HepG2 (cell line): ENCODE results near the gene LLGL2. TPM values are rescaled to one million over a fixed set of nuclear protein-coding genes. Genes with fewer than 3 reads are reported as not detected.

Experiments used
- BATF2 ChIP-seq: sonication (generic); formaldehyde crosslinking; IDR thresholded peaks from 2 replicates; pipeline ENCODE4 v1.8.0; 2022; ENCODE audit warnings: mild to moderate bottlenecking, missing genetic modification reagents, moderate library complexity
- CBX2 ChIP-seq, 2 experiments: fragments of 200-600 bp in 1 of 2; sonication (generic); formaldehyde crosslinking in 1 of 2; IDR thresholded peaks; 2 replicates each; pipeline versions ENCODE4 v1.7.0 to v1.8.1; 2018 to 2022; ENCODE audit warnings: low read depth in 2 of 2, low read length in 1 of 2, mild to moderate bottlenecking in 1 of 2, missing genetic modification reagents in 1 of 2
- FIP1L1 ChIP-seq: fragments of 200-400 bp; formaldehyde crosslinking; IDR thresholded peaks from 2 replicates; pipeline ENCODE4 v1.6.1; 2018; ENCODE audit warnings: low read depth, mild to moderate bottlenecking, low read length, moderate library complexity, borderline replicate concordance; ENCODE audit not compliant: insufficient read depth
- GPBP1L1 ChIP-seq: sonication (generic); formaldehyde crosslinking; IDR thresholded peaks from 2 replicates; pipeline ENCODE4 v1.5.0; 2020; ENCODE audit warnings: mild to moderate bottlenecking, missing genetic modification reagents
- KLF12 ChIP-seq: sonication (generic); formaldehyde crosslinking; IDR thresholded peaks from 2 replicates; pipeline ENCODE4 v1.4.0; 2020; ENCODE audit warnings: missing genetic modification reagents, borderline replicate concordance
- MED1 ChIP-seq: sonication (generic); formaldehyde crosslinking; IDR thresholded peaks from 2 replicates; pipeline ENCODE4 v1.4.0; 2020; ENCODE audit warnings: missing genetic modification reagents
- PRDM10 ChIP-seq: sonication (generic); formaldehyde crosslinking; IDR thresholded peaks from 2 replicates; pipeline ENCODE4 v1.4.0; 2020; ENCODE audit warnings: low read depth, missing genetic modification reagents
- RAD51 ChIP-seq: fragments of 450-650 bp; IDR thresholded peaks from 2 replicates; pipeline ENCODE4 v1.6.1; 2016; ENCODE audit warnings: borderline replicate concordance
- RORA ChIP-seq: sonication (generic); formaldehyde crosslinking; IDR thresholded peaks from 2 replicates; pipeline ENCODE4 v1.5.0; 2020; ENCODE audit warnings: mild to moderate bottlenecking, missing genetic modification reagents, moderate library complexity
- ZFAT ChIP-seq: sonication (generic); formaldehyde crosslinking; conservative IDR thresholded peaks from 2 replicates; pipeline ENCODE4 v1.8.1; 2023; ENCODE audit warnings: missing genetic modification reagents, inconsistent platforms
- ZNF138 ChIP-seq: sonication (generic); formaldehyde crosslinking; IDR thresholded peaks from 2 replicates; pipeline ENCODE4 v1.5.0; 2020; ENCODE audit warnings: mild to moderate bottlenecking, low read depth, missing genetic modification reagents
- ZNF142 ChIP-seq: sonication (generic); formaldehyde crosslinking; IDR thresholded peaks from 2 replicates; pipeline ENCODE4 v1.4.0; 2020; ENCODE audit warnings: missing genetic modification reagents
- ZNF235 ChIP-seq: sonication (generic); formaldehyde crosslinking; IDR thresholded peaks from 2 replicates; pipeline ENCODE4 v1.8.1; 2023; ENCODE audit warnings: mild to moderate bottlenecking, missing genetic modification reagents, borderline replicate concordance
- ZNF547 ChIP-seq: sonication (generic); formaldehyde crosslinking; IDR thresholded peaks from 2 replicates; pipeline ENCODE4 v1.5.1; 2020; ENCODE audit warnings: mild to moderate bottlenecking, missing genetic modification reagents
- ZNF607 ChIP-seq: sonication (generic); formaldehyde crosslinking; IDR thresholded peaks from 2 replicates; pipeline ENCODE4 v1.5.1; 2020; ENCODE audit warnings: missing genetic modification reagents, mild to moderate bottlenecking, borderline replicate concordance
- ZNF75D ChIP-seq: sonication (generic); formaldehyde crosslinking; IDR thresholded peaks from 2 replicates; pipeline ENCODE4 v1.8.1; 2023; ENCODE audit warnings: missing genetic modification reagents, mild to moderate bottlenecking, borderline replicate concordance
- polyA plus RNA-seq, 8 experiments: library from polyadenylated mRNA; depleted of rRNA in 3 of 8; stranded (reverse) in 7 of 8; unstranded in 1 of 8; fragments of >200 nt; fragmentation: Illumina TruSeq in 4 of 8; extraction: Trizol in 4 of 8; gene quantifications; 2 replicates each; pipeline versions ENCODE4 v1.2.1 to v1.2.3, GENCODE V29; 2011 to 2016; ENCODE audit warnings: low read depth in 4 of 8, missing spikeins in 1 of 8, mixed read lengths in 1 of 8; ENCODE audit not compliant: insufficient read depth in 1 of 8
- total RNA-seq, 5 experiments: library from RNA; depleted of rRNA; stranded (reverse); fragments of >200 nt; fragmentation: Illumina TruSeq; extraction: Trizol; gene quantifications; 2 replicates each; pipeline ENCODE4 v1.2.3, GENCODE V29; 2016; ENCODE audit warnings: low read depth in 1 of 5

LLGL2 gene
- total and polyA plus RNA-seq, 2 of the 13 experiments (the other 11 are each of a cell fraction or from before 2014, with no cell fraction given): 83.0 to 86.7 TPM

- TF ChIP-seq ZNF547 (0 out of 2 replicates have a peak, but pooled peaks have one; percentile 33), RAD51 (no peak), MED1 (CRISPR knock-in tag) (peak; percentile 18; the same call in 1 of the 2 replicates), ZNF235 (CRISPR knock-in tag) (no peak), KLF12 (no peak), ZFAT (CRISPR knock-in tag) (no peak), ZNF607 (CRISPR knock-in tag) (peak; percentile 32; the same call in 1 of the 2 replicates), FIP1L1 (no peak), ZNF138 (CRISPR knock-in tag) (peak; percentile 63; the same call in 1 of the 2 replicates), CBX2 (IDR thresholded peaks at IDR 0.05; ENCODE audit: low read depth, low read length) (no peak), CBX2 (CRISPR knock-in tag; IDR thresholded peaks at IDR 0.05; ENCODE audit: low read depth) (0 out of 2 replicates have a peak, but pooled peaks have one; percentile 52), BATF2 (CRISPR knock-in tag) (no peak), ZNF75D (CRISPR knock-in tag) (no peak), PRDM10 (CRISPR knock-in tag) (no peak), GPBP1L1 (CRISPR knock-in tag) (no peak), ZNF142 (CRISPR knock-in tag) (peak; percentile 73; the same call in 1 of the 2 replicates), RORA (CRISPR knock-in tag) (no peak)
Observed at GRCh38 chr17:75525806-75526554, 483 bp downstream of the LLGL2 start (continued).
